GM18505 (cell line): Measurements from ENCODE around the gene NOL3.
"Not testable (repeated sequence)": the region's sequence is repeated elsewhere in the genome, so short reads cannot be mapped to it uniquely, and the experiment has no call there.

Source experiments
- ATAC-seq: cut with Tn5 transposase; IDR thresholded peaks from one replicate; pipeline ENCODE4 v1.9.1; 2021; ENCODE audit not compliant: unreplicated experiment
- POLR2A ChIP-seq: IDR thresholded peaks from 4 replicates; pipeline ENCODE4 v1.6.1; 2011; ENCODE audit warnings: borderline replicate concordance; ENCODE audit not compliant: insufficient read depth, insufficient read length; ENCODE audit errors: extremely low read depth

NOL3 gene

GRCh38 chr16:67170168-67170948 lies at the start of gene NOL3:
TSS of gene NOL3 (plus strand) at chr16:67170538.
- ATAC-seq = peak; percentile 39

GRCh38 chr16:67122799-67123198 lies 47.5 kb upstream of the NOL3 start:
- ATAC-seq = not testable (repeated sequence)

More at GRCh38 chr16:67170168-67170948, at the start of gene NOL3:
- no peak for TF ChIP-seq POLR2A

- no peak for TF ChIP-seq POLR2A
- no peak for ATAC-seq
These were observed 41.9 kb upstream of the NOL3 start for GRCh38 chr16:67128417-67128816.

GRCh38 chr16:67128887-67129286 lies 41.5 kb upstream of the NOL3 start:
- no peak for ATAC-seq
- TF ChIP-seq POLR2A = no peak

GRCh38 chr16:67129422-67129821 lies 40.9 kb upstream of the NOL3 start:
- no peak for TF ChIP-seq POLR2A
- no peak for ATAC-seq

- TF ChIP-seq POLR2A = no peak
- no peak for ATAC-seq
These were observed 32.7 kb upstream of the NOL3 start for GRCh38 chr16:67137605-67138004.

GRCh38 chr16:67141391-67141790 lies 28.9 kb upstream of the NOL3 start:
- no peak for TF ChIP-seq POLR2A
- ATAC-seq = no peak

- TF ChIP-seq POLR2A = no peak
- ATAC-seq = no peak
These were observed 28.0 kb upstream of the NOL3 start for GRCh38 chr16:67142342-67142741.

- no peak for ATAC-seq
- no peak for TF ChIP-seq POLR2A
These were observed 25.4 kb upstream of the NOL3 start for GRCh38 chr16:67144943-67145342.

- TF ChIP-seq POLR2A = no peak
- no peak for ATAC-seq
These were observed 24.6 kb upstream of the NOL3 start for GRCh38 chr16:67145746-67146145.

GRCh38 chr16:67146523-67147357 lies 23.6 kb upstream of the NOL3 start:
- no peak for TF ChIP-seq POLR2A
- no peak for ATAC-seq

GRCh38 chr16:67147437-67148140 lies 22.7 kb upstream of the NOL3 start:
- no peak for TF ChIP-seq POLR2A
- ATAC-seq = no peak

- ATAC-seq = no peak
These were observed 22.1 kb upstream of the NOL3 start for GRCh38 chr16:67148221-67148620.

More at GRCh38 chr16:67148221-67148620, 22.1 kb upstream of the NOL3 start:
- TF ChIP-seq POLR2A = no peak
